H1 (cell line): Measurements from ENCODE around the gene ABHD12. TPM values are rescaled to one million over a fixed set of nuclear protein-coding genes. Genes with fewer than 3 reads are reported as not detected.

Experiments used
- CTCF ChIA-PET: fragments of 300-600 bp; sonication (Branson Sonifier 250); formaldehyde crosslinking; loops from one replicate; lab custom pipeline; 2021; ENCODE audit not compliant: partially characterized antibody; lab: Charles Lee
- POLR2A ChIA-PET: fragments of 300-600 bp; sonication (Branson Sonifier 250); formaldehyde crosslinking; loops from one replicate; lab custom pipeline; 2021; ENCODE audit warnings: inconsistent platforms; ENCODE audit not compliant: partially characterized antibody; lab: Charles Lee
- DNase-seq, 2 experiments: peaks; one replicate each; pipeline versions ENCODE4 v3.0.0 to v3.0.0-alpha.2; 2010 to 2022; ENCODE audit warnings: low spot score in 2 of 2, low read depth in 1 of 2, mixed read lengths in 1 of 2
- FAIRE-seq: peaks from 2 replicates; lab custom pipeline; 2011; peaks lifted over from hg19 to GRCh38; lab: Jason Lieb, UNC
- H2AFZ ChIP-seq: 2 replicates; pipeline ENCODE4 v1.8.1; 2012; ENCODE audit warnings: low read length, inconsistent platforms
- H2AK5ac ChIP-seq: 2 replicates; pipeline ENCODE4 v1.6.1; 2013; ENCODE audit warnings: low read depth, low read length
- H2BK120ac ChIP-seq: replicated peaks from 2 replicates; pipeline ENCODE3; 2013; ENCODE audit warnings: low read depth, low read length, inconsistent platforms
- H2BK12ac ChIP-seq: 2 replicates; pipeline ENCODE4 v1.6.1; 2013; ENCODE audit warnings: low read depth, low read length
- H2BK15ac ChIP-seq: 2 replicates; pipeline ENCODE4 v1.6.1; 2013; ENCODE audit warnings: low read length
- H2BK20ac ChIP-seq: 2 replicates; pipeline ENCODE4 v1.6.1; 2013; ENCODE audit warnings: low read length
- H2BK5ac ChIP-seq: 2 replicates; pipeline ENCODE4 v1.6.1; 2013; ENCODE audit warnings: low read depth, low read length
- H3K14ac ChIP-seq: 2 replicates; pipeline ENCODE4 v1.6.1; 2013; ENCODE audit warnings: inconsistent platforms; ENCODE audit not compliant: insufficient read length
- H3K18ac ChIP-seq: 2 replicates; pipeline ENCODE4 v1.6.1; 2013; ENCODE audit warnings: low read length; ENCODE audit errors: extremely low read depth
- H3K23ac ChIP-seq: 2 replicates; pipeline ENCODE4 v1.6.1; 2013; ENCODE audit warnings: inconsistent platforms; ENCODE audit not compliant: insufficient read length
- H3K23me2 ChIP-seq: 2 replicates; pipeline ENCODE4 v1.6.1; 2013; ENCODE audit warnings: low read depth, low read length
- H3K27ac ChIP-seq: 2 replicates; pipeline ENCODE4 v1.6.1; 2011; ENCODE audit warnings: low read depth, low read length, inconsistent platforms
- H3K27me3 ChIP-seq, 4 experiments: replicated peaks in 1 of 4; 1 replicate in 1 of 4; 2 replicates in 3 of 4; pipeline versions ENCODE4 v1.6.1 to v1.8.1; 2011 to 2013; ENCODE audit warnings: low read length in 3 of 4, mild to moderate bottlenecking in 3 of 4, inconsistent platforms in 2 of 4, mixed read lengths in 2 of 4, moderate library complexity in 1 of 4; ENCODE audit not compliant: control insufficient read depth in 3 of 4, insufficient read depth in 3 of 4; ENCODE audit errors: extremely low read depth in 1 of 4
- H3K36me3 ChIP-seq, 4 experiments: 2 replicates each; pipeline versions ENCODE4 v1.6.1 to v1.8.1; 2011 to 2013; ENCODE audit warnings: mild to moderate bottlenecking in 4 of 4, low read length in 3 of 4, moderate library complexity in 2 of 4, control low read depth in 1 of 4, inconsistent platforms in 1 of 4; ENCODE audit not compliant: insufficient read depth in 4 of 4, control insufficient read depth in 2 of 4
- H3K4ac ChIP-seq: replicated peaks from 2 replicates; pipeline ENCODE3; 2013; ENCODE audit warnings: low read length, low read depth, mixed read lengths, inconsistent platforms; ENCODE audit not compliant: insufficient read length
- H3K4me1 ChIP-seq, 4 experiments: replicated peaks in 1 of 4; 1 replicate in 1 of 4; 2 replicates in 3 of 4; pipeline versions ENCODE4 v1.6.1 to v1.8.1; 2011 to 2013; ENCODE audit warnings: low read length in 3 of 4, inconsistent platforms in 2 of 4, mixed read lengths in 1 of 4; ENCODE audit not compliant: insufficient read depth in 4 of 4, control insufficient read depth in 3 of 4
- H3K4me2 ChIP-seq, 2 experiments: 2 replicates each; pipeline versions ENCODE4 v1.6.1 to v1.8.1; 2011 to 2013; ENCODE audit warnings: low read depth in 2 of 2, low read length in 2 of 2, control low read depth in 1 of 2, inconsistent platforms in 1 of 2, mild to moderate bottlenecking in 1 of 2; ENCODE audit not compliant: insufficient read depth in 1 of 2
- H3K4me3 ChIP-seq, 4 experiments: fragments of 200-600, 300-600 bp in 1 of 4; sonication (generic), shearing (Covaris generic), sonication (Bioruptor Twin) in 1 of 4; 2 replicates each; pipeline versions ENCODE4 v1.5.1 to v1.8.1; 2011 to 2016; ENCODE audit warnings: low read length in 4 of 4, low read depth in 3 of 4, control low read depth in 2 of 4, inconsistent platforms in 2 of 4, mild to moderate bottlenecking in 2 of 4, mixed read lengths in 1 of 4, moderate library complexity in 1 of 4; ENCODE audit not compliant: insufficient read depth in 2 of 4; ENCODE audit errors: extremely low read depth in 1 of 4
- H3K56ac ChIP-seq: replicated peaks from 2 replicates; pipeline ENCODE3; 2013; ENCODE audit warnings: low read depth, mild to moderate bottlenecking, mixed read lengths, low read length, inconsistent platforms; ENCODE audit not compliant: insufficient read length
- H3K79me1 ChIP-seq: 2 replicates; pipeline ENCODE4 v1.6.1; 2013; ENCODE audit warnings: low read depth, low read length, control low read depth
- H3K79me2 ChIP-seq, 2 experiments: 2 replicates each; pipeline versions ENCODE4 v1.6.1 to v1.8.1; 2012 to 2013; ENCODE audit warnings: low read length in 2 of 2, mild to moderate bottlenecking in 2 of 2, inconsistent platforms in 1 of 2; ENCODE audit not compliant: insufficient read depth in 2 of 2, control insufficient read depth in 1 of 2
- H3K9ac ChIP-seq, 4 experiments: replicated peaks in 1 of 4; 1 replicate in 1 of 4; 2 replicates in 3 of 4; pipeline versions ENCODE4 v1.6.1 to v1.8.1; 2011 to 2013; ENCODE audit warnings: low read depth in 3 of 4, low read length in 3 of 4, control low read depth in 2 of 4, mild to moderate bottlenecking in 2 of 4, moderate library complexity in 2 of 4, inconsistent platforms in 1 of 4; ENCODE audit errors: extremely low read depth in 1 of 4
- H3K9me3 ChIP-seq, 2 experiments: 2 replicates each; pipeline versions ENCODE4 v1.6.1 to v1.8.1; 2012 to 2013; ENCODE audit warnings: mild to moderate bottlenecking in 2 of 2, moderate library complexity in 2 of 2, control low read depth in 1 of 2, inconsistent platforms in 1 of 2, low read depth in 1 of 2, low read length in 1 of 2, mixed read lengths in 1 of 2; ENCODE audit not compliant: insufficient read depth in 2 of 2
- H4K20me1 ChIP-seq, 2 experiments: replicated peaks in 1 of 2; 2 replicates each; pipeline versions ENCODE3 to v1.8.1; 2011 to 2013; ENCODE audit warnings: inconsistent platforms in 2 of 2, low read length in 2 of 2, mild to moderate bottlenecking in 1 of 2; ENCODE audit not compliant: insufficient read depth in 2 of 2, control insufficient read depth in 1 of 2
- H4K5ac ChIP-seq: 2 replicates; pipeline ENCODE4 v1.6.1; 2013; ENCODE audit warnings: low read length, low read depth, mixed read lengths, inconsistent platforms; ENCODE audit not compliant: insufficient read length
- H4K8ac ChIP-seq: 2 replicates; pipeline ENCODE4 v1.8.0; 2013; ENCODE audit warnings: mild to moderate bottlenecking, moderate library complexity, low read length, inconsistent platforms; ENCODE audit not compliant: insufficient read depth; ENCODE audit errors: extremely low read depth
- H4K91ac ChIP-seq: replicated peaks from 2 replicates; pipeline ENCODE3; 2013; ENCODE audit warnings: low read length, mixed read lengths, inconsistent platforms; ENCODE audit not compliant: insufficient read length
- CBX8 ChIP-seq: fragments of 300-800, 300-1000 bp; sonication (generic); IDR thresholded peaks from 2 replicates; pipeline ENCODE4 v1.7.1; 2016; ENCODE audit warnings: low read depth, low read length, borderline replicate concordance
- CHD1 ChIP-seq: IDR thresholded peaks from 2 replicates; pipeline ENCODE4 v1.6.1; 2012; ENCODE audit warnings: low read depth, low read length, improper control_type of control experiment
- EGR1 ChIP-seq: IDR thresholded peaks from 2 replicates; pipeline ENCODE4 v1.6.1; 2011; ENCODE audit warnings: low read depth, low read length, borderline replicate concordance
- RNF2 ChIP-seq: fragments of 200-900, 300-1000 bp; sonication (generic); IDR thresholded peaks from 2 replicates; pipeline ENCODE4 v1.7.1; 2016; ENCODE audit warnings: borderline replicate concordance, low read depth, mild to moderate bottlenecking, antibody characterized with exemption, low read length; ENCODE audit not compliant: poor library complexity, severe bottlenecking; ENCODE audit errors: missing control alignments
- WGBS, 2 experiments: shearing (Covaris generic) in 1 of 2; methylation state at CpG; one replicate each; pipeline versions ENCODE4 v1.1.6 to v1.1.7; 2013 to 2015; ENCODE audit warnings: low lambda C conversion rate in 2 of 2, mixed read lengths in 2 of 2, inconsistent platforms in 1 of 2, low coverage in 1 of 2, missing lambda C conversion rate in 1 of 2; ENCODE audit not compliant: insufficient replicate concordance in 2 of 2, insufficient coverage in 1 of 2, insufficient read length in 1 of 2; ENCODE audit errors: extremely low coverage in 1 of 2, missing lambda C conversion rate in 1 of 2; 5-methylcytosine and 5-hydroxymethylcytosine counted together
- polyA plus RNA-seq, 7 experiments: library from polyadenylated mRNA; depleted of rRNA in 3 of 7; stranded (reverse) in 5 of 7; unstranded in 2 of 7; fragments of >200 nt in 5 of 7; fragments of 200-250 nt in 2 of 7; gene quantifications; 1 replicate in 5 of 7; 2 replicates in 1 of 7; 4 replicates in 1 of 7; pipeline versions ENCODE4 v1.2.1 to v1.2.3, GENCODE V29; 2011 to 2013; ENCODE audit warnings: missing spikeins in 2 of 7, mixed read lengths in 2 of 7
- total RNA-seq: library from RNA; stranded (reverse); fragmentation: NEBNext Ultra II Directional; extraction: Animal tissue kit (Norgen Biotek cat#: 25700); gene quantifications from 2 replicates; pipeline ENCODE4 v1.2.1, GENCODE V29; 2021

ABHD12 gene
- total and polyA plus RNA-seq, 2 of the 8 experiments (the other 6 are each of a cell fraction or from before 2014, with no cell fraction given), result 31.3 to 59.5 TPM

- WGBS, 2 experiments, result 89% methylated on average over 10 of the region's 10 CpGs; no CpG with 5 or more reads in 1 of the 2 experiments
- no peak overlapping the region for H3K4me3 ChIP-seq
- FAIRE-seq, result no peak
Measured at GRCh38 chr20:25360631-25361286, 29.9 kb downstream of the ABHD12 start.

More at GRCh38 chr20:25360631-25361286, 29.9 kb downstream of the ABHD12 start:
- TF ChIP-seq EGR1 (no peak), CHD1 (no peak), CBX8 (no peak), RNF2 (no peak)
- Histone ChIP-seq H2BK120ac (no peak overlapping the region), H3K79me2 (peaks cover 0 to 71% of the 10 kb centered on the region in 2 experiments; a peak in 2 of 4 replicates), H2BK20ac (peak overlapping the region; percentile 27; the same call in 1 of the 2 replicates), H3K9ac (no peak overlapping the region), H3K4me1 (peaks cover 10 to 25% (median 18%) of the 10 kb centered on the region in 4 experiments), H4K8ac (no peak overlapping the region; the same call in 1 of the 2 replicates), H3K4ac (no peak overlapping the region), H3K56ac (no peak overlapping the region), H2BK12ac (no peak overlapping the region), H3K4me2 (no peak overlapping the region), H3K36me3 (no peaks in the 10 kb centered on the region), H3K23me2 (no peaks in the 10 kb centered on the region), H3K27me3 (no peaks in the 10 kb centered on the region), H3K27ac (no peak overlapping the region), H2AK5ac (0 out of 2 replicates have a peak overlapping the region, but pooled peaks have one; percentile 84), H3K9me3 (peaks cover 0 to 5% of the 10 kb centered on the region in 2 experiments; a peak in 1 of 4 replicates), H2BK15ac (no peak overlapping the region), H3K18ac (no peak overlapping the region), H3K23ac (no peak overlapping the region), H2BK5ac (peak overlapping the region; percentile 67; the same call in 1 of the 2 replicates), H4K5ac (no peak overlapping the region), H4K91ac (no peak overlapping the region), H4K20me1 (peaks cover 0 to 1% of the 10 kb centered on the region in 2 experiments), H2AFZ (no peak overlapping the region), H3K14ac (no peak overlapping the region), H3K79me1 (peaks cover 6% of the 10 kb centered on the region)
- CTCF ChIA-PET, result interaction anchor here (0.8 to 1.2 kb wide), 3 partner anchors 10 to 42 kb away, joined by 3 to 4 read pairs (median 4); no protein-coding TSS in a partner anchor
- DNase-seq, result no peak
- POLR2A ChIA-PET, result interaction anchor here (0.6 to 1.2 kb wide), 2 partner anchors 46 to 260 kb away, joined by 3 to 5 read pairs; partner anchors contain the start of gene GINS1
